ENCODE data around the gene ETFDH. TPM values are rescaled to one million over a fixed set of nuclear protein-coding genes. Genes with fewer than 3 reads are reported as not detected.

The ETFDH gene
- total and polyA plus RNA-seq, 9 of the 15 experiments (the other 6 are each of a cell fraction or from before 2014, with no cell fraction given) = 14.6 to 33.6 (median 25.9) TPM

- TF ChIP-seq PTBP1 (IDR thresholded peaks at IDR 0.05; ENCODE audit: low read depth, low read length) (no peak), DEAF1 (CRISPR knock-in tag; IDR thresholded peaks at IDR 0.05) (peak; percentile 73), NFE2 (IDR thresholded peaks at IDR 0.05; ENCODE audit: low read depth) (0 out of 2 replicates have a peak, but pooled peaks have one; percentile 12), ZFP36 (IDR thresholded peaks at IDR 0.05; ENCODE audit: low read depth, low read length, partially characterized antibody) (no peak), SOX6 (IDR thresholded peaks at IDR 0.05) (0 out of 2 replicates have a peak, but pooled peaks have one; percentile 12), MAFG (tag; conservative IDR thresholded peaks at IDR 0.05) (0 out of 2 replicates have a peak, but pooled peaks have one; percentile 5), HEY1 (CRISPR knock-in tag; IDR thresholded peaks at IDR 0.05; ENCODE audit: borderline replicate concordance) (no peak)
- TF ChIP-seq, protein P1, sequence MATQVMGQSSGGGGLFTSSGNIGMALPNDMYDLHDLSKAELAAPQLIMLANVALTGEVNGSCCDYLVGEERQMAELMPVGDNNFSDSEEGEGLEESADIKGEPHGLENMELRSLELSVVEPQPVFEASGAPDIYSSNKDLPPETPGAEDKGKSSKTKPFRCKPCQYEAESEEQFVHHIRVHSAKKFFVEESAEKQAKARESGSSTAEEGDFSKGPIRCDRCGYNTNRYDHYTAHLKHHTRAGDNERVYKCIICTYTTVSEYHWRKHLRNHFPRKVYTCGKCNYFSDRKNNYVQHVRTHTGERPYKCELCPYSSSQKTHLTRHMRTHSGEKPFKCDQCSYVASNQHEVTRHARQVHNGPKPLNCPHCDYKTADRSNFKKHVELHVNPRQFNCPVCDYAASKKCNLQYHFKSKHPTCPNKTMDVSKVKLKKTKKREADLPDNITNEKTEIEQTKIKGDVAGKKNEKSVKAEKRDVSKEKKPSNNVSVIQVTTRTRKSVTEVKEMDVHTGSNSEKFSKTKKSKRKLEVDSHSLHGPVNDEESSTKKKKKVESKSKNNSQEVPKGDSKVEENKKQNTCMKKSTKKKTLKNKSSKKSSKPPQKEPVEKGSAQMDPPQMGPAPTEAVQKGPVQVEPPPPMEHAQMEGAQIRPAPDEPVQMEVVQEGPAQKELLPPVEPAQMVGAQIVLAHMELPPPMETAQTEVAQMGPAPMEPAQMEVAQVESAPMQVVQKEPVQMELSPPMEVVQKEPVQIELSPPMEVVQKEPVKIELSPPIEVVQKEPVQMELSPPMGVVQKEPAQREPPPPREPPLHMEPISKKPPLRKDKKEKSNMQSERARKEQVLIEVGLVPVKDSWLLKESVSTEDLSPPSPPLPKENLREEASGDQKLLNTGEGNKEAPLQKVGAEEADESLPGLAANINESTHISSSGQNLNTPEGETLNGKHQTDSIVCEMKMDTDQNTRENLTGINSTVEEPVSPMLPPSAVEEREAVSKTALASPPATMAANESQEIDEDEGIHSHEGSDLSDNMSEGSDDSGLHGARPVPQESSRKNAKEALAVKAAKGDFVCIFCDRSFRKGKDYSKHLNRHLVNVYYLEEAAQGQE (IDR thresholded peaks at IDR 0.05; ENCODE audit: borderline replicate concordance) = peak; percentile 86
- TF ChIP-seq, protein P1 (CRISPR knock-in tag; IDR thresholded peaks at IDR 0.05; ENCODE audit: low read depth) = no peak
Observed at GRCh38 chr4:158729716-158730559, 57.8 kb downstream of the ETFDH start (continued).

Measured in K562 (cell line).